GM21515 (cell line): ENCODE measurements around the gene TAS2R20.
"Not testable (repeated sequence)": the region's sequence is repeated elsewhere in the genome, so short reads cannot be mapped to it uniquely, and the experiment has no call there.

Source experiments
- ATAC-seq: cut with Tn5 transposase; IDR thresholded peaks from one replicate; pipeline ENCODE4 v1.9.1; 2021; ENCODE audit not compliant: unreplicated experiment

TAS2R20 gene, protein sequence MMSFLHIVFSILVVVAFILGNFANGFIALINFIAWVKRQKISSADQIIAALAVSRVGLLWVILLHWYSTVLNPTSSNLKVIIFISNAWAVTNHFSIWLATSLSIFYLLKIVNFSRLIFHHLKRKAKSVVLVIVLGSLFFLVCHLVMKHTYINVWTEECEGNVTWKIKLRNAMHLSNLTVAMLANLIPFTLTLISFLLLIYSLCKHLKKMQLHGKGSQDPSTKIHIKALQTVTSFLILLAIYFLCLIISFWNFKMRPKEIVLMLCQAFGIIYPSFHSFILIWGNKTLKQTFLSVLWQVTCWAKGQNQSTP

DNA sequence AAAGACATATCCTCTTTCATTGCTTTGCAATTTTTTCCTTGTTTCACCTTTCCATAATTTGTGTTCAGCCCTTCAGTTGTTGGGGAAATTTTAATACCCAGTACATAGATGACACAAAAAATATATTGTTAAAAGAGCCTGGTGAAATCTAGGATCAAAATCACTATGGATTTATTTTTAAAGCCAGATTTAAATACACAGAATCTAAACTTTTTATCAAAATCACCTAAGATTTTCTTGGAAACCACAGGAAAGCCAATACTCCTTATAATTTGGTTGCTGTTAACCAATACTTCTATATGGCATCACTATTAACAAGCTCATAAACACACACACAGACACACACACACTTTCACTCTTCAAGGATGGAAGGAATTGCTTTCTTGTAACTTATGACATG is at the start of gene TAS2R20:
TSS of gene TAS2R20 (minus strand) at position 101 of the 400 bp plus-strand sequence. CDS start 429 bp downstream, outside the sequence.
- ATAC-seq = no peak

DNA sequence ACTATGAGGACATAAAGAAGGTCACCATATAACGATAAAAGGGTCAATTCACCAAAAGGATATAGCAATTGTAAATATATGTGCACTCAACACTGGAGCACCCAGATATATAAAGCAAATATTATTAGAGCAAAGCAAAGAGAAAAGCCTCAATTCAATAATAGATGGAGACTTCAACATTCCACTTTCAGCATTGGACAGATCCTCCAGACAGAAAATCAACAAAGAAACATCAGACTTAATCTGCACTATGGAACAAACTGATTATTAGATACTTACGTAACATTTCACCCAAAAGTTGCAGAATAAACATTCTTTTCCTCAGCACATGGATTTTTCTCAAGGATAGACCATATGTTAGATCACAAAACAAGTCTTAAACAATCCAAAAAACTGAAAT is 43.3 kb upstream of the TAS2R20 start:
- ATAC-seq = not testable (repeated sequence)

DNA sequence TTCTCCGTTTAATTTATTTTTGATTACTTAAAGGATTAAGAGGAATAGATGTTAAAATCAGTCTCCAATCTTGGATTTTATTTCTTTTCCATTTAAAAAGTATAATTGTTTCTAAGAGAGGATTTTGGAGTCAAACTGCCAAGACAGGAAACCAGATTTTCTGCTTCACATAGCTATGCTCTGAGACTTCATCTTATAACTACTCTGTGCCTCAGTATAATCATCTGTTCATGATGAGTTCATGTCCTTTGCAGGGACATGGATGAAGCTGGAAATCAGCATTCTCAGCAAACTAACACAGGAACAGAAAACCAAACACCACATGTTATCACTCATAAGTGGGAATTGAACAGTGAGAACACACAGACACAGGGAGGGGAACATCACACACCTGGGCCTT is 42.1 kb upstream of the TAS2R20 start:
- no peak for ATAC-seq

DNA sequence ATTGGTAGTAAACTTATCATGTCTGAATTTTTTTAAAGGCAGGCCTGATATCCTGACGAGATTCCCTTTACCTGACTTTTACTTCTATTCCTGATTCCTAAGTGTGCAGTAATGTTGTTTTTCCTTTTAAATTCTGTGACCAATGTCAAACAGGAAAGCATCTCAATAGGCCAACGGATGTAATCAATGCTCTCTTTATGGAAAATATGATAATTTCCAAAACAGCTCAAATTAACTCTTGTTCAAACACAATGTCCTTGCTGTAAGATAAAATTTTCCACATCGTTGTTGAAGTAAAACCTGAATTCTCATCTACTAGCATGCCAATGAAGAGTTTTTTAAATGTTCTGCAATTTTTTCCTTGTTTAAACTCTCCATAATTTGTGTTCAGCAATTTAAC is 41.1 kb upstream of the TAS2R20 start:
- ATAC-seq = no peak

DNA sequence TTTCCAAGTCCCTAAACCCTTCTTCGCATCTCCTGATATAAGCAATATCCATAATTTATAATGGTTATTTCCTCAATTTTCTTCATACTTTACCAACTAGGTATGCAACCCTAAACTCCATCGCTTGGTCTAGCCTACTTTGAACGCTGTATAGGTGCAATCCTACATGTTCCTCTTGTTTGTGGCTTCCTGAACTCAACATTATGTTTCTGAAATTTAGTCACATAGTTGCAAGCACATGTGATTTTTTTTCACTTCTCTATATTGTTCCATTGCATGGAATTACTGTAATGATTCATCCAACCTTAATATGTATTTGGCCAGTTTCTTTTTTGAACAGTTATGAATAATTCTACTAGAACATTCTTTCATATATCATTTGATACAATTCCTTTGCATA is 35.9 kb upstream of the TAS2R20 start:
- ATAC-seq = not testable (repeated sequence)

DNA sequence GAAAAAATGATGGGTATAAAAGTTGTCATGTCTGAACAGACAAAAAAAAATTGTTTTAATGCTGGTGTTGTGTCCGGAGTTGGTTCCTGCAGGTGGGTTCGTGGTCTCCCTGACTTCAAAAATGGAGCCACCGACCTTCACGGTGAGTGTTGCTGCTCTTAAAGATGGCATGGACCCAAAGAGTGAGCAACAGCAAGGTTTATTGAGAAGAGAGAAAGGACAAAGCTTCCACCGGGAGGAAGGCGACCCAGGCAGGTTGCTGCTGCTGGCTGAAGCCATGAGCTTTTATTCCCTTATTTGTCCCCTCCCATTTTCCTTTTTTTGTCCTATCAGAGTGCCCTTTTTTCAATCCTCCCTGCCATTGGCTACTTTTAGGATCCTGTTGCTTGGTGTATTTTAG is 33.2 kb upstream of the TAS2R20 start, which contains the start of gene TAS2R31:
TSS of gene TAS2R31 (minus strand) at position 101 of the 400 bp plus-strand sequence. CDS start at position 29, 72 bp downstream.
- ATAC-seq = no peak

DNA sequence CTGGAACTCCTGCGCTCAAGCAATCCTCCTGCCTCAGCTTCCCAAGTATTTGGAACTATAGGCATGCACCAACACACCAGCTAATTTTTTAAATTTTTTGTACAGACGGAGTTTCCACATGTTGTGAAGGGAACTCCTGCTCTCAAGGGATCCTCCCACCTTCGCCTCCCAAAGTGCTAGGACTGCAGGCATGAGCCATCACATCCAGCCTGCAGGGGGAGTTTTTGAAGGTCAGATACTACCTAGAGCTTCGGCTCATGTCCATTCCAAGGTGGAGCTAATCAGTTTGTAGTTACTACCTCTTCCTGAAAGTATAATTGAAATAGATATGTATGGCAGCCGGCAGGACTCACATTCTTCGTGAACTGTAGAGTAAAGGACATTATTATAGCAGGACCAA is 28.0 kb upstream of the TAS2R20 start:
- ATAC-seq = no peak

DNA sequence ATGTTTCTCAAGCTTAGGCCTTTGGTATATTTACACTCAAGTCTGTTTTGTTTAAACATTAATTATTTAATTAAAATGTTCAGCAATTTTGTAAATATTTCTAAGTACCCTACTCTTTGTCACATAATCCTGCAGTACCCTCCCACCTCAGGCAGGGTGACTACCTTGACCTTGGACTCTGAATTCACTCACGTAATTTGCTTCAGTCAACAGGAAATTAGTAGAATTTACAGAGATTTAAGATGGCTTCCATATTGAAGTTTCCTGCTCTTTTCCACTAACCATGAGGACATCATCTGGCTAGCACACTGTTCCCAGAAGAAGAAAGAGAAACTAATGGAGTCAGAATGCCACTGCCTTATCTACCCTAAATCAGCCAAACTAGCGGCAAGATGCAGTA is 25.3 kb upstream of the TAS2R20 start:
- no peak for ATAC-seq

DNA sequence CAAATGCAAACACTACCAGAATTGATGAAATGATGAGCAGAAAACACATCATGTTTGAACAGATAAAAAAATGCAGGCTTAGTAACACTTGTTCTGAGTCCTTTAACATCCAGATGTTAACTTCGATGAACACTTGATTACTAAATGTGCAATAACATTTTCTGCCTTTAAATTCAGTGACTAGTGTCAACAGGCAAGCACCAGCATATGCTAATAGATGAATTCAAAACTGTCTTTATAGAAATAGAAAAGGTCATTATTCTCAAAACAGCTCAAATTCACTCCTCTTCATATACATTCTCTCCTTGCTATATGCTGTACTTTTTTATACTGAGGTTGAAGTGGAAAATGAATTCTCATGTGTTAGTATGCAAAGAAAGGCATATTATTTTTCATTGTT is 24.4 kb upstream of the TAS2R20 start, which contains the start of gene TAS2R19:
TSS of gene TAS2R19 (minus strand) at position 101 of the 400 bp plus-strand sequence. CDS start at position 52, 49 bp downstream.
- ATAC-seq = no peak

DNA sequence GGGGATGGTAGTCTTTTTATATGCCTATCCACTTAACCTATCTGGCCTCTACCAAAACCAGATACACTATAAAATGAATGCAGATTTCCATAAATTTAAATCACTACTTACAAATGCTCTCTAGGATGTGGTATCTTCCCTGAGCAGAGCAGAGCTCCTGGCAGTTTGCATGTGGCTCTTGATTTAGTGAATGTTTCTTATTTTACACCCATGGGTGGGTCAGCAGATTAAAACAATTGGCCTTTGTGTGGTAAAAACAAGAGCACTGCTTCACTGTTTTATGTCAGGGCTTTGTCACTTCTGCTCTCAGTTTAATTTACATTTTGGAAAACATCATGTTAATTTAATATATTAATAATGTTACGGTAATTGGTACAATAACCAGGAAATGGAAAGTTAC is 18.8 kb upstream of the TAS2R20 start:
- ATAC-seq = no peak

DNA sequence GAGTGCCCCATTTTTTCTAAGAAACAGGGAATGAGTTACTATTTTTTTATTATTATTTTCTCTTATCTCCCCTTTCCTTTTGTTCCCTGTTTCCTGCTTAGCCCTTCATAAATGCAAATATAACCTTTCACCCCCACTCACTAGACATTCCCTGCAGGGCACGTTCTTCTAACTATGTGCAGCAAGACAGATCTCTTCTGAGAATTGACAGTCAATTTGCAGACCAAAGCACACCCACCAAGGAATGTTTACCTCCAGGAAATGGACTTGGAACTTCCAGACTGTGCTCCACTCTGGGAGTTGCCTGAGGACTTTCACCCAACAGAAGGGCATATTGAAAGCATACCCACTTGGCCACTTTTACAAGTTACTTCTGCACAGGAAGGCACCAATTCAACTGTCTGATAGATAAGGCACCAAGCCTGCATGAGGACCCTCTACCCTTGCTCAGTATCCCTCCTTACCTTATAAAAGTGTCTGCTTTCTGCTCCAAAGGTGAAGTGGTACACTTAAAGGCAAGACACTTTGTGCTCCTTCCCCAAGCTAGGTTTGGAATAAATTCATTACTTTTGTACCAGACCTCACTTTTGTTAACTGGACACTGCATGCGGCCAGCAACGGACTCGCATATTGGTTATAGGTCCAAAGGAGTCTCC is 17.8 kb upstream of the TAS2R20 start:
- ATAC-seq = no peak

DNA sequence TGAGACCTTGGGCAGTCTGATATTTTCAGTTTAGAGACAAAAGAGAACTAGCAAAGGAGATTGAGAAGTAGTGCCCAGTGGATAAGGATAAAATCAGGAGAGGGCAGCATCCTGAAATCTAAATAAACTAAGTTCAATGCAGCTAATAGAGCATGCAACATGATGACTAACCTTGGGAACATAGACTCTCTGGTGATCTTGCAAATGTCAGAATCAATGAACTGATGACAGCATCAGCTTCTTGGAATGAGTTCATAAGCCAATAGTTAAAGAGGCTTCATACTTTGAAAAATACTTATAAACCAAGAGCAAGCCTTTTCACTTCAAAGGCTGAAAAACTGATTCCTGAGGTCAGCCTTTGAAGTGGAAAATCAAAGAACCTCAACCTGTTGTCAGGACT is 16.1 kb upstream of the TAS2R20 start:
- ATAC-seq = no peak

DNA sequence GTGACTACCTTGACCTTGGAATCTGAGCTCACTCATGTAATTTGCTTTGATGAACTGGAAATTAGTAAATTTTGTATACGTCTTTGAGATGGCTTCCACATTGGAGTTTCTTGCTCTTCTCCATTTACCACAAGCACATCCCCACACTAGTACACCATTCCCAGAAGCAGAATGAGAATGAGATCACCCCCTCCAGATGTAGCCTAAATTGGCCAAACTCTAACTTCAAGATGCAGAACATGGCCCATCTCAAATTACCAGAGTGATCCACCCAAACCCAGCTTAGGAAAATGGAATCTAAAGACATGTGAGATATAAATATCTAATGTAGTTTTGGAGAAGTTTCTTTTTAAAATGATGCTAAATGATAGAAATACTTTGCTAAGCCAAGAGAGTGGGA is 9.5 kb upstream of the TAS2R20 start:
- no peak for ATAC-seq

DNA sequence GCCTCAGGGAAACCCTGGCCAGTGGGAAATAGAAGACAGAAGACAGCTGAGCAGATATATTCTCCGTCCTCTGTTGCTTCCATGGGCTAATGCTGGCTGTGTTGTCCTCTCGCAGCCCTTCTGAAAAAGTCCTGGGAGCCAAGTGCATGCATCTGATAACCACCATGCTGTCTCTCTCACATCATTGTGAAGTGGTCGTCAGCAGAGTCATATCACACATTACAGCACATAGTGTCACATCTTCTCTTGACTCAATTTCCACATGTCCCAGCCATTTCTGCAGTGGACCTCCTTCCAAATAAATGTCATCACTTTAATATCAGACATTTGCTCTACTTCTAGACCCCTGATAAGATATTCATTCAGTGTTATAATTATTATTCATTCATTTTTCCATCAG is 3.8 kb downstream of the TAS2R20 start:
- no peak for ATAC-seq

DNA sequence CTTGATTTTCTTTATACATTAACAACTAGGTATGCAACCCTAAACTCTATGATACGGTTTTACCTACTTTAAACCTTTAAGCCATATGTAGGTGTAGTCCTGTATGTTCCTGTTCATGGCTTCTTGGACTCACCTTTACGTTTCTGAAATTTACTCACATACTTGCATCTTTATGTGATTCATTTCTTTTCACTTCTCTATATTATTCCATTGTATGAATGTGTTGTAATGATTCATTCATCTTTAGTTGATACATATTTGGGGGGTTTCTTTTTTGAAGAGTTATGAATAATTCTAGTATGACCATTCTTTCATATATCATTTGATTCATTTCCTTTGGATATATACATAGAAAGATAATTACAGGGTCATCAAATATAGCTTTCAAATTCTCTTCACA is 9.0 kb downstream of the TAS2R20 start:
- ATAC-seq = no peak

DNA sequence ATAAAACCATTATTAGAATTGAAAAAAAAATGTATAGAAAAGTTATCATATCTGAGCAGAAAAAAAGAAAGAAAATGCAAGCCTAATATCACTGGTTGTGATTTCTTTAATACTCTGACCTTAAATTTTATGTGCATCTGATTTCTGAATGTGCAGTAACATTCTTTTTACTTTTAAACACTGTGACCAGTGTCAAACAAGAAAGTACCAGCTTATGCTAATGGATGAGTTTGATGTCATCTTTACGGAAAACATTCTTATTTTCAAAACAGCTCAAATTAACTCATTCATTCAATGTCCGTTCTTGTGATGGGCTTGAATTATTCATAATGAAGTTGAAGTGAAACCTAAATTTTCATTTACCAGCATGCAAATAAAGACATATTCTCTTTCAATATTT is 11.3 kb downstream of the TAS2R20 start, which contains the start of gene TAS2R50:
TSS of gene TAS2R50 (minus strand) at position 101 of the 400 bp plus-strand sequence. CDS start at position 49, 52 bp downstream.
- no peak for ATAC-seq

DNA sequence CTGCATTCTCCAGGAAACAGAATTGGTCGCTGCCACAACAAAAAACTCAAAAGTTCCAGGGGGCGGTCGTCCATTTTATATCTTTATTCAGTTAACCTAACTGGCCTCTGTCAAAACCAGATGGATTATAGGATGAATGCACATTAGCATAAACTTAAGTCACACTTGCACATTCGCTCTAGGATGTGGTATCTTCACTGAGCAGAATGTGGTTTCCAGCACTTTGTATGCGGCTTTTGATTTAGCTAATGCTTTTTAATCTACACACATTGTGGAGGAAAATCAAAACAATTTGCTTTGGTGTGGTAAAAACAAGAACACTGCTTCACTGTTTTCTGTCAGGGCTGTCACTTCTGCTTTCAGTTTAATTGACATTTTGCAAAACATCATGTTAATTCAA is 15.9 kb downstream of the TAS2R20 start:
- ATAC-seq = no peak

DNA sequence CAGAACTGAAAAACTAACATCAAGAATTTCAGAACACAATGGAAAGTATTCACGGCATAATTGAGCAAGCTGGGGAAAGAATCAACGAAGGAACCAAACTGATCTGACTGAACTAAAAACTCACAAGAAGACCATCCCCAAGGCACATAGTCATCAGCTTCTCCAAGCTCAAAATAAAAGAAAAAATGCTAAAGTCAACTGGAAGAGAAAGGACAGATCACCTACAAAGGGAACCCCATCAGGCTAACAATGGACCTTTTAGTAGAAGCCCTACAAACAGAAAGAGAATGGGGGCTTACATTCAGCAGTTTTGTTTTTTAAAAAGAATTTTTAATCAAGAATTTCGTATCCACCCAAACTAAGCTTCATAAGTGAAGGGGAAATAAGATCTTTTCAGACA is 23.1 kb downstream of the TAS2R20 start:
- ATAC-seq = no peak

DNA sequence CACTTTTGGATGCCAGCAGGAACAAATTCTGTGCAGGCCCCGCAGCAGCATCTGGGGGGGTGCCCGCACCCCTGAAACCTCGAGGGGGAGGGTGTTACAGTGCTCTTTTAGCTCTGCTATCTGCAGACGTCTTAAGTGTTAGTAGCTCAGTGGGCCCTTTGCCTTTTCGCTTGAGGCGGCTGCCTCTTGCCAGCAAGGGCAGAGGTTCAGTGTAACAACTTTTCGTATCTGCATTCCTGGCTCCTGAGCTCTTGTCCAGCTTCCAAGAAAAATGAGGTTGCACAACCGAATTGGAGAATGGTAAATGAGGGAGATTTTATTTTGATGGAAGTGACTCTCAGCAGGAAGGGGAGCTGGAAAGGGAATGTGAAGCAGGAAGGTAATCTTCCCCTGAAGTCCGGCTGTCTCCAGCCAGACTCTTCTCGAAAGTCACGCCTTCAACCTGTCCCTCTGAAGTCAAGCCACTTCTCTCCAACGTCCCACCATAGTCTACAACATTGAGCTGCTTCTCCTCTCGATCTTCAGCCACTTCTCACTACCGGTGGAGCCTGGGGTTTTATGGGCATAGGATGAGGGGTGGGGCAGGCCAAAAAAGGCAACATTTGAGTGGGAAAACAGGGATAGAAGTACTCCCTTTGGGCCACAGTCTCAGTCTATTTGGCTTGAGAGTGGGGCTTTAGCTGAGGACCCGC is 29.2 kb downstream of the TAS2R20 start:
- ATAC-seq = no peak

DNA sequence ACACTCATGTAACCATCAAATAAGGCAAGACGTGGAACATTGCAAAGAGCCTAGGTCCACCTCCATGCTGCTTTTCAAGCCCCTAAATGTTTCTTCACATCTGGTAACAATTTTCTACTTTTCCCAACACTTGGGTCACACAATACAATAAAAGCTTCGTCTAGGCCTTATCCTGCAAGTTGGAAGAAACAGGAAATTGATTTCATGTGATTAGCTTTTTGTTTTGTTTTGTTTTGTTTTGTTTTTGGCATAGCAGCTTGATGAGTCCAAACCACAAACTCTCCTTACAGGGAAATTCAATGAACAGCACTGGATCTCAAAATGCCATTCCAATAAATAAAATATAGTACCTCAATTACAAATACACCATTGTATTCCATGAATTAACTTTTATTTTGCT is 30.7 kb downstream of the TAS2R20 start:
- ATAC-seq = no peak

DNA sequence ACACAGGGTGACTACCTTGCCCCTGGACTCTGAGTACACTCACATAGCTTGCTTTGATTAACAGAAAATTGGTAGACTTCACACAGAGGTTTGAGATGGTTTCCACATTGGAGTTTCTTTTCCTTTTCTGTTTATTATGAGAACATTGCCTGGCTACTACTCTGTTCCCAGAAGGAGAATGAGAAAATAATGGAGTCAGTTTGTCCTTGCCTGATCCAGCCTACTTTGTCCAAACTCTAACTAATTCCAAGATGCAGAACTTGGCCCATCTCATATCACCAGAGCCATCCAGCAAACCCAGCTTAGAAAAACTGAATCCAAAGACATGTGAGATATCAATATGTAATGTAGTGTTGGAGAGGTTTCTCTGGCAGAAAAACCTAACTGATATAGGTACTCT is 31.8 kb downstream of the TAS2R20 start:
- no peak for ATAC-seq

DNA sequence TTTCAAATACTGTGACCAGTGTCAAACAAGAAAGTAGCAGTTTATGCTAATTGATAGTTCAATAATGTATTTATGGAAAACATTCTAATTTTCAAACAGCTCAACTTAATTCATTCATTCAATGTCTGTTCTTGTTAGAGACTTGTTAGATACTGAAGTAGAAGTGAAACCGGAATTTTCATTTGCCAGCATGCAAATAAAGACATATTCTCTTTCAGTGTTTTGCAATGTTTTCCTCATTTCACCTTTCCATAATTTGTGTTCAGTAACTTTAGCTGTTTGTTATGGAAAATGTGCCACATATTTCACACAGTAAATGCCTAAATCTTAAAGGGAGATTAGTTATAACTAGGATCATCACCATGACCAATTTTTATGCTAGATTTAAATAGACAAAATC is 32.6 kb downstream of the TAS2R20 start:
- no peak for ATAC-seq
